Caco-2 (cell line): ENCODE results near the gene SELENOO. TPM values are rescaled to one million over a fixed set of nuclear protein-coding genes. Genes with fewer than 3 reads are reported as not detected.

ENCODE experiments used
- BruUV-seq: library from RNA; stranded (reverse); fragments of 400-500 nt; replicated peaks from 2 replicates; lab custom pipeline; 2021; lab: Mats Ljungman, UMichigan
- CTCF ChIA-PET: fragments of 300-600 bp; sonication (Branson Sonifier 250); formaldehyde crosslinking; loops from one replicate; lab custom pipeline; 2022; ENCODE audit warnings: antibody characterized with exemption; lab: Charles Lee
- POLR2A ChIA-PET: fragments of 300-600 bp; sonication (Branson Sonifier 250); formaldehyde crosslinking; loops from one replicate; lab custom pipeline; 2022; ENCODE audit warnings: antibody characterized with exemption; lab: Charles Lee
- DNase-seq, 2 experiments: peaks; one replicate each; pipeline versions ENCODE4 v3.0.0 to v3.0.0-alpha.2; 2020 to 2022
- H3K27me3 ChIP-seq: replicated peaks from 2 replicates; pipeline ENCODE4 v1.6.0; 2011; ENCODE audit warnings: low read length; ENCODE audit not compliant: control insufficient read depth, insufficient read depth
- H3K36me3 ChIP-seq: 2 replicates; pipeline ENCODE4 v1.5.1; 2011; ENCODE audit warnings: low read length; ENCODE audit not compliant: control insufficient read depth, insufficient read depth
- H3K4me1 ChIP-seq: fragments of 250-450 bp; sonication (Bioruptor Pico); 2 replicates; pipeline ENCODE4 v1.5.1; 2020; ENCODE audit warnings: mild to moderate bottlenecking
- H3K4me3 ChIP-seq: 2 replicates; pipeline ENCODE4 v1.5.1; 2011; ENCODE audit warnings: low read depth, mild to moderate bottlenecking, control low read depth, low read length
- H3K9me3 ChIP-seq: fragments of 250-450 bp; sonication (Bioruptor Pico); 2 replicates; pipeline ENCODE4 v1.5.1; 2020; ENCODE audit warnings: mild to moderate bottlenecking, moderate library complexity
- H3K27ac Mint-ChIP-seq: one replicate; pipeline ENCODE4 v1.8.0; 2022; ENCODE audit warnings: mixed read lengths; ENCODE audit not compliant: unreplicated experiment
- H3K27me3 Mint-ChIP-seq: one replicate; pipeline ENCODE4 v1.8.0; 2022; ENCODE audit warnings: mixed read lengths; ENCODE audit not compliant: insufficient read depth, unreplicated experiment
- H3K36me3 Mint-ChIP-seq: one replicate; pipeline ENCODE4 v1.8.0; 2022; ENCODE audit warnings: mild to moderate bottlenecking, mixed read lengths; ENCODE audit not compliant: insufficient read depth, unreplicated experiment
- H3K4me1 Mint-ChIP-seq: one replicate; pipeline ENCODE4 v1.8.0; 2022; ENCODE audit warnings: low read depth, mixed read lengths; ENCODE audit not compliant: unreplicated experiment
- H3K4me3 Mint-ChIP-seq: one replicate; pipeline ENCODE4 v1.8.0; 2022; ENCODE audit warnings: mild to moderate bottlenecking, moderate library complexity, mixed read lengths; ENCODE audit not compliant: unreplicated experiment
- H3K9me3 Mint-ChIP-seq: one replicate; pipeline ENCODE4 v1.8.0; 2022; ENCODE audit warnings: mixed read lengths; ENCODE audit not compliant: unreplicated experiment
- intact Hi-C: fragments of 100-400 bp; cut with micrococcal nuclease; formaldehyde crosslinking; loops from one replicate; pipeline ENCODE4 v1.10.0; 2022; ENCODE audit not compliant: unreplicated experiment
- total RNA-seq: library from RNA; stranded (reverse); gene quantifications from 2 replicates; pipeline ENCODE4 v1.2.3, GENCODE V29; 2022
- TF ChIP-seq, protein P1 (sequence below), 2 experiments: fragments of 200-600 bp in 1 of 2; IDR thresholded peaks; 1 replicate in 1 of 2; 2 replicates in 1 of 2; pipeline versions ENCODE4 v1.5.1 to v1.8.0; 2011 to 2022; ENCODE audit warnings: antibody characterized with exemption in 1 of 2, control low read depth in 1 of 2, inconsistent platforms in 1 of 2, low read depth in 1 of 2, low read length in 1 of 2, mild to moderate bottlenecking in 1 of 2, moderate library complexity in 1 of 2; ENCODE audit not compliant: insufficient read depth in 1 of 2, severe bottlenecking in 1 of 2, unreplicated experiment in 1 of 2

Gene SELENOO
- total RNA-seq, 1 experiment from 2014 or later, result 29.3 TPM

DNA sequence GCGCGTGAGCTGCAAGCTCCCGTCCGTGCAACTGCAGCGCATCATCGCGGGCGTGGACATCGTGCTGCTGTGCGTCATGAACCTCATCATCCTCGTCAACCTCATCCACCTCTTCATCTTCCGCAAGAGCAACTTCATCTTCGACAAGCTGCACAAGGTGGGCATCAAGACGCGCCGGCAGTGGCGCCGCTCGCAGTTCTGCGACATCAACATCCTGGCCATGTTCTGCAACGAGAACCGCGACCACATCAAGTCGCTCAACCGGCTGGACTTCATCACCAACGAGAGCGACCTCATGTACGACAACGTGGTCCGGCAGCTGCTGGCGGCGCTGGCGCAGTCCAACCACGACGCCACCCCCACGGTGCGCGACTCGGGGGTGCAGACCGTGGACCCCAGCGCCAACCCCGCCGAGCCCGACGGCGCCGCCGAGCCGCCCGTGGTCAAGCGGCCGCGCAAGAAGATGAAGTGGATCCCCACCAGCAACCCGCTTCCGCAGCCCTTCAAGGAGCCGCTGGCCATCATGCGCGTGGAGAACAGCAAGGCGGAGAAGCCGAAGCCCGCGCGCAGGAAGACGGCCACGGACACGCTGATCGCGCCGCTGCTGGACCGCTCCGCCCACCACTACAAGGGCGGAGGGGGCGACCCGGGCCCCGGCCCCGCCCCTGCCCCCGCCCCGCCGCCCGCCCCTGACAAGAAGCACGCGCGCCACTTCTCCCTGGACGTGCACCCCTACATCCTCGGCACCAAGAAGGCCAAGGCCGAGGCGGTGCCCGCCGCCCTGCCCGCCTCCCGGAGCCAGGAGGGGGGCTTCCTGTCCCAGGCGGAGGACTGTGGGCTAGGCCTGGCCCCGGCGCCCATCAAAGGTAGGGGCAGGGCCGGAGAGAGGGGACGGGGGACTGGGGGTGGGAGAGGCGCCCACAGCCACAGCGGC lies 23.0 kb upstream of the SELENOO start:
- no peak overlapping the region for H3K27ac Mint-ChIP-seq
- H3K9me3 Mint-ChIP-seq, result no peaks in the 10 kb centered on the region
- H3K4me3 Mint-ChIP-seq, result no peak overlapping the region
- Histone ChIP-seq H3K4me1 (peaks cover 7% of the 10 kb centered on the region; the same call in 1 of the 2 replicates), H3K27me3 (no peaks in the 10 kb centered on the region), H3K9me3 (no peaks in the 10 kb centered on the region), H3K36me3 (no peaks in the 10 kb centered on the region), H3K4me3 (no peak overlapping the region)
- no peaks in the 10 kb centered on the region for H3K36me3 Mint-ChIP-seq
- H3K4me1 Mint-ChIP-seq, result peaks cover 7% of the 10 kb centered on the region
- no TSS peak for BruUV-seq
- ChIA-PET CTCF (no interaction called here), POLR2A (no interaction called here)
- no peaks in the 10 kb centered on the region for H3K27me3 Mint-ChIP-seq
- no peak for DNase-seq
- intact Hi-C loops, result no loop called here
- TF ChIP-seq, protein P1, sequence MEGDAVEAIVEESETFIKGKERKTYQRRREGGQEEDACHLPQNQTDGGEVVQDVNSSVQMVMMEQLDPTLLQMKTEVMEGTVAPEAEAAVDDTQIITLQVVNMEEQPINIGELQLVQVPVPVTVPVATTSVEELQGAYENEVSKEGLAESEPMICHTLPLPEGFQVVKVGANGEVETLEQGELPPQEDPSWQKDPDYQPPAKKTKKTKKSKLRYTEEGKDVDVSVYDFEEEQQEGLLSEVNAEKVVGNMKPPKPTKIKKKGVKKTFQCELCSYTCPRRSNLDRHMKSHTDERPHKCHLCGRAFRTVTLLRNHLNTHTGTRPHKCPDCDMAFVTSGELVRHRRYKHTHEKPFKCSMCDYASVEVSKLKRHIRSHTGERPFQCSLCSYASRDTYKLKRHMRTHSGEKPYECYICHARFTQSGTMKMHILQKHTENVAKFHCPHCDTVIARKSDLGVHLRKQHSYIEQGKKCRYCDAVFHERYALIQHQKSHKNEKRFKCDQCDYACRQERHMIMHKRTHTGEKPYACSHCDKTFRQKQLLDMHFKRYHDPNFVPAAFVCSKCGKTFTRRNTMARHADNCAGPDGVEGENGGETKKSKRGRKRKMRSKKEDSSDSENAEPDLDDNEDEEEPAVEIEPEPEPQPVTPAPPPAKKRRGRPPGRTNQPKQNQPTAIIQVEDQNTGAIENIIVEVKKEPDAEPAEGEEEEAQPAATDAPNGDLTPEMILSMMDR (IDR thresholded peaks at IDR 0.05; ENCODE audit: insufficient read depth in 1 of 2, low read depth in 1 of 2, low read length in 1 of 2, severe bottlenecking in 1 of 2, unreplicated experiment in 1 of 2), result no peak

GRCh38 chr22:50178471-50178864 lies 22.3 kb upstream of the SELENOO start:
- H3K4me3 ChIP-seq, result no peak overlapping the region
- no peaks in the 10 kb centered on the region for H3K9me3 ChIP-seq
- ChIA-PET CTCF (no interaction called here), POLR2A (no interaction called here)
- no peaks in the 10 kb centered on the region for H3K27me3 ChIP-seq
- H3K9me3 Mint-ChIP-seq, result no peaks in the 10 kb centered on the region
- H3K4me1 ChIP-seq, result peaks cover 7% of the 10 kb centered on the region; the same call in 1 of the 2 replicates
- no peak overlapping the region for H3K27ac Mint-ChIP-seq
- no peaks in the 10 kb centered on the region for H3K27me3 Mint-ChIP-seq
- intact Hi-C loops, result no loop called here
- TF ChIP-seq, protein P1 (IDR thresholded peaks at IDR 0.05; ENCODE audit: insufficient read depth in 1 of 2, low read depth in 1 of 2, low read length in 1 of 2, severe bottlenecking in 1 of 2, unreplicated experiment in 1 of 2), result no peak
- BruUV-seq, result no TSS peak
- no peak for DNase-seq
- H3K4me3 Mint-ChIP-seq, result no peak overlapping the region
- no peaks in the 10 kb centered on the region for H3K36me3 Mint-ChIP-seq
- peaks cover 7% of the 10 kb centered on the region for H3K4me1 Mint-ChIP-seq
- H3K36me3 ChIP-seq, result no peaks in the 10 kb centered on the region

GRCh38 chr22:50178871-50179869 lies 21.6 kb upstream of the SELENOO start:
- H3K27me3 ChIP-seq, result no peaks in the 10 kb centered on the region
- DNase-seq, result no peak
- intact Hi-C loops, result no loop called here
- no peaks in the 10 kb centered on the region for H3K9me3 ChIP-seq
- TF ChIP-seq, protein P1 (IDR thresholded peaks at IDR 0.05; ENCODE audit: insufficient read depth in 1 of 2, low read depth in 1 of 2, low read length in 1 of 2, severe bottlenecking in 1 of 2, unreplicated experiment in 1 of 2), result no peak
- ChIA-PET CTCF (interaction anchor here (0.6 kb wide), 1 partner anchor 37 kb away, joined by 3 read pairs; no protein-coding TSS in a partner anchor), POLR2A (no interaction called here)
- Mint-ChIP-seq H3K4me1 (peaks cover 7% of the 10 kb centered on the region), H3K27me3 (no peaks in the 10 kb centered on the region), H3K4me3 (no peak overlapping the region), H3K27ac (no peak overlapping the region), H3K9me3 (no peaks in the 10 kb centered on the region), H3K36me3 (no peaks in the 10 kb centered on the region)
- peaks cover 7% of the 10 kb centered on the region; the same call in 1 of the 2 replicates for H3K4me1 ChIP-seq
- no peak overlapping the region for H3K4me3 ChIP-seq
- no peaks in the 10 kb centered on the region for H3K36me3 ChIP-seq
- no TSS peak for BruUV-seq
